ENCODE data around the gene FCHSD1.

GRCh38 chr5:141636106-141636412, 15.2 kb downstream of the FCHSD1 start:
- TF ChIP-seq SUZ12 (IDR thresholded peaks at IDR 0.05; ENCODE audit: extremely low read depth, insufficient read depth, insufficient read length) (no peak), ZNF274 (IDR thresholded peaks at IDR 0.05; ENCODE audit: low read depth, low read length) (no peak), YY1 (IDR thresholded peaks at IDR 0.05; ENCODE audit: insufficient read depth, insufficient read length) (no peak)
